Measurements from ENCODE around the gene PNPLA1. TPM values are rescaled to one million over a fixed set of nuclear protein-coding genes. Genes with fewer than 3 reads are reported as not detected.

PNPLA1 gene
- total and polyA plus RNA-seq, 7 donors: 0.04 to 0.05 TPM; not detected in 5

DNA sequence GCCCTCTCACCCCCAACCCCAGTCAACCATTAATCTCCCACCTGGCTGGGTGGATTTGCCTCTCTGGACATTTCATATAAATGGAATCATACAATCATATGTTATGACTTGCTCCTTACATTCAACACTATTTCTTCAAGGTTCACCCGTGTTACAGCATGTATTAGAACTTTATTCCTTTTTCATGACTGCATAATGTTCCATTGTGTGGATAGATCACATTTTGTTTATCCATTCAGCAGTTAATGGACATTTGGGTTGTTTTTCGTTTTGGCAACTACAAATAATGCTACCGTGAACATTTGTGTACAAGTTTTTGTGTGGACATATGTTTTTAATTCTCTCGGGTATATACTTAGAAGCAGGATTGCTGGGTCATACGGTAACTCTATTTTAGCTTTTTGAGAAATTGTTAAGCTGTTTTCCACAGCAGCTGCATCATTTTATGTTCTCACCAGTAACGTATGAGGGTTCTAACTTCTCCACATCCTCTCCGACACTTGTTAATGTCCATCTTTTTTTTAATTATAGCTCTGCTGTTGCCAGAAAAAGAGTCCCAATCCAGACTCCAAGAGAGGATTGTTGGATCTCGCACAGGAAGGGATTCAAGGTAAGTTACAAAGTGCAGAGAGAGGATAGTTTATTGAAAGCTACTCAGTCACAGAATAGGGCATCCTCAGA, 82.8 kb downstream of the PNPLA1 start:
- intact Hi-C loops (cut with DNase I): no loop called here
- no peak overlapping the region for H3K27ac ChIP-seq
- peaks cover 0 to 14% (median 0%) of the 10 kb centered on the region in 3 donors for H3K27me3 ChIP-seq (ENCODE audit: insufficient read depth in 3 of 3, low read length in 2 of 3)
- TF ChIP-seq CTCF (IDR thresholded peaks at IDR 0.05): no peak
- no peaks in the 10 kb centered on the region for H3K36me3 ChIP-seq (ENCODE audit: insufficient read depth in 1 of 2, low read depth in 1 of 2)
- ATAC-seq (no peak), DNase-seq (no peak)
- no peaks in the 10 kb centered on the region for H3K9me3 ChIP-seq
- no peaks in the 10 kb centered on the region for H3K4me1 ChIP-seq
- no peak overlapping the region for H3K4me3 ChIP-seq
- 75 to 78% (median 77%) methylated on average over 8 of the region's 8 CpGs for WGBS, 3 donors

- DNase-seq (no peak), ATAC-seq (no peak)
- Histone ChIP-seq H3K9me3 (no peaks in the 10 kb centered on the region), H3K36me3 (ENCODE audit: insufficient read depth in 1 of 2, low read depth in 1 of 2) (no peaks in the 10 kb centered on the region), H3K27ac (no peak overlapping the region), H3K4me3 (no peak overlapping the region), H3K27me3 (ENCODE audit: insufficient read depth in 3 of 3, low read length in 2 of 3) (peaks cover 0 to 9% (median 0%) of the 10 kb centered on the region in 3 donors), H3K4me1 (peaks cover 5% of the 10 kb centered on the region)
- intact Hi-C loops (cut with DNase I): no loop called here
- 55 to 65% (median 58%) methylated on average over 4 of the region's 4 CpGs for WGBS, 3 donors
- TF ChIP-seq CTCF (IDR thresholded peaks at IDR 0.05): no peak
Measured at GRCh38 chr6:36353411-36353915, 83.6 kb downstream of the PNPLA1 start.

- Histone ChIP-seq H3K27ac (no peak overlapping the region), H3K4me1 (peaks cover 5% of the 10 kb centered on the region), H3K27me3 (ENCODE audit: insufficient read depth in 3 of 3, low read length in 2 of 3) (peaks cover 0 to 9% (median 0%) of the 10 kb centered on the region in 3 donors), H3K9me3 (no peaks in the 10 kb centered on the region), H3K4me3 (no peak overlapping the region), H3K36me3 (ENCODE audit: insufficient read depth in 1 of 2, low read depth in 1 of 2) (no peaks in the 10 kb centered on the region)
- intact Hi-C loops (cut with DNase I): loop anchor here in 1 of 2 donors (5.0 kb wide), 1 partner anchor 54 kb away; no protein-coding TSS in a partner anchor
- ATAC-seq (no peak), DNase-seq (no peak)
- 82 to 90% (median 89%) methylated on average over 4 of the region's 4 CpGs for WGBS, 3 donors
- TF ChIP-seq CTCF (IDR thresholded peaks at IDR 0.05): no peak
Measured at GRCh38 chr6:36355819-36356218, 86.0 kb downstream of the PNPLA1 start.

- TF ChIP-seq CTCF (IDR thresholded peaks at IDR 0.05): no peak
- WGBS, 3 donors: 89 to 94% (median 93%) methylated on average over 3 of the region's 3 CpGs
- DNase-seq (no peak), ATAC-seq (no peak)
- intact Hi-C loops (cut with DNase I): loop anchor here in 1 of 2 donors (5.0 kb wide), 1 partner anchor 56 kb away; no protein-coding TSS in a partner anchor
- H3K4me3 ChIP-seq: no peak overlapping the region
- peaks cover 0 to 7% (median 0%) of the 10 kb centered on the region in 3 donors for H3K27me3 ChIP-seq (ENCODE audit: insufficient read depth in 3 of 3, low read length in 2 of 3)
- H3K9me3 ChIP-seq: no peaks in the 10 kb centered on the region
- peaks cover 5% of the 10 kb centered on the region for H3K4me1 ChIP-seq
- no peaks in the 10 kb centered on the region for H3K36me3 ChIP-seq (ENCODE audit: insufficient read depth in 1 of 2, low read depth in 1 of 2)
- H3K27ac ChIP-seq: no peak overlapping the region
Measured at GRCh38 chr6:36357872-36358225, 88.0 kb downstream of the PNPLA1 start.

Other genes with a start within 250 kb of the PNPLA1 start
- under 1 TPM in 1 of 4 donors, not detected in 3; 0.15 TPM for gene SLC26A8, start 245.4 kb upstream of the PNPLA1 start, total RNA-seq
- under 1 TPM in 1 of 3 donors, not detected in 2; 0.04 TPM for gene SLC26A8, start 245.4 kb upstream of the PNPLA1 start, polyA plus RNA-seq
- 10 to 100 TPM; 23.9 to 32.8 (median 31.4) TPM for gene MAPK14, start 242.3 kb upstream of the PNPLA1 start, total RNA-seq
- gene MAPK14, start 242.3 kb upstream of the PNPLA1 start, polyA plus RNA-seq: 10 to 100 TPM; 11.8 to 42.0 (median 25.3) TPM
- gene MAPK13, start 139.5 kb upstream of the PNPLA1 start, total RNA-seq: 1 to 10 TPM in 3 of 4 donors, under 1 TPM in 1; 0.92 to 2.8 (median 1.6) TPM
- gene MAPK13, start 139.5 kb upstream of the PNPLA1 start, polyA plus RNA-seq: 1 to 10 TPM in 1 of 3 donors, under 1 TPM in 2; 0.49 to 4.0 (median 0.52) TPM
- gene BRPF3, start 73.3 kb upstream of the PNPLA1 start, total RNA-seq: 10 to 100 TPM; 20.4 to 31.4 (median 21.9) TPM
- gene BRPF3, start 73.3 kb upstream of the PNPLA1 start, polyA plus RNA-seq: 10 to 100 TPM; 15.3 to 47.2 (median 17.3) TPM
- not detected for gene BNIP5, start 66.8 kb downstream of the PNPLA1 start, total RNA-seq
- gene BNIP5, start 66.8 kb downstream of the PNPLA1 start, polyA plus RNA-seq: under 1 TPM in 1 of 3 donors, not detected in 2; 0.01 TPM
- gene ETV7, start 117.6 kb downstream of the PNPLA1 start, total RNA-seq: not detected
- gene ETV7, start 117.6 kb downstream of the PNPLA1 start, polyA plus RNA-seq: under 1 TPM in 2 of 3 donors, not detected in 1; 0.06 to 0.09 TPM
- under 1 TPM in 3 of 4 donors, not detected in 1; 0.10 to 0.34 (median 0.17) TPM for gene PXT1, start 172.8 kb downstream of the PNPLA1 start, total RNA-seq
- under 1 TPM; 0.03 to 0.31 (median 0.12) TPM for gene PXT1, start 172.8 kb downstream of the PNPLA1 start, polyA plus RNA-seq
- gene KCTD20, start 172.9 kb downstream of the PNPLA1 start, total RNA-seq: 10 to 100 TPM; 20.5 to 30.4 (median 22.3) TPM
- 10 to 100 TPM; 11.6 to 44.4 (median 40.0) TPM for gene KCTD20, start 172.9 kb downstream of the PNPLA1 start, polyA plus RNA-seq

All from psoas muscle (tissue), 8 donors.